Measurements from ENCODE around the gene IFITM1.

Gene IFITM1

DNA sequence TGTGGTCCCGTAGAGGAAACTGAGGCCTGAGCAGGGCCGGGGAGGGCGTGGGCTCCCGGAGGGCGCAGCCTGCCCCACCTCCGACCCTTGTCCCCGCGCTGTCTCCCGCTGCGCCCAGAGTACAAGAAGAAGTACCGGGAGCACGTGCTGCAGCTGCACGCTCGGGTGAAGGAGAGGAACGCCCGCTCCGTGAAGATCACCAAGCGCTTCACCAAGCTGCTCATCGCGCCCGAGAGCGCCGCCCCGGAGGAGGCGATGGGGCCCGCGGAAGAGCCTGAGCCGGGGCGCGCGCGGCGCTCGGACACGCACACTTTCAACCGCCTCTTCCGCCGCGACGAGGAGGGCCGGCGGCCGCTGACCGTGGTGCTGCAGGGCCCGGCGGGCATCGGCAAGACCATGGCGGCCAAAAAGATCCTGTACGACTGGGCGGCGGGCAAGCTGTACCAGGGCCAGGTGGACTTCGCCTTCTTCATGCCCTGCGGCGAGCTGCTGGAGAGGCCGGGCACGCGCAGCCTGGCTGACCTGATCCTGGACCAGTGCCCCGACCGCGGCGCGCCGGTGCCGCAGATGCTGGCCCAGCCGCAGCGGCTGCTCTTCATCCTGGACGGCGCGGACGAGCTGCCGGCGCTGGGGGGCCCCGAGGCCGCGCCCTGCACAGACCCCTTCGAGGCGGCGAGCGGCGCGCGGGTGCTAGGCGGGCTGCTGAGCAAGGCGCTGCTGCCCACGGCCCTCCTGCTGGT, 33.7 kb upstream of the IFITM1 start:
- H3K9me3 ChIP-seq (ENCODE audit: low read length): peaks cover 6% of the 10 kb centered on the region; the same call in 1 of the 2 replicates
- H3K27me3 ChIP-seq (ENCODE audit: insufficient read depth, low read length): no peaks in the 10 kb centered on the region
- peaks cover 5% of the 10 kb centered on the region for H3K4me1 ChIP-seq (ENCODE audit: insufficient read depth, low read length, severe bottlenecking)
- no peaks in the 10 kb centered on the region for H4K20me1 ChIP-seq (ENCODE audit: insufficient read depth, low read length)
- H3K9me2 ChIP-seq (ENCODE audit: low read depth, low read length): no peaks in the 10 kb centered on the region
- H3K27ac ChIP-seq (ENCODE audit: low read depth, low read length, poor library complexity, severe bottlenecking): no peak overlapping the region
- no peak overlapping the region for H2AFZ ChIP-seq (ENCODE audit: low read length)
- H3K36me3 ChIP-seq (ENCODE audit: insufficient read depth, low read length): no peaks in the 10 kb centered on the region
- no peaks in the 10 kb centered on the region for H3K79me2 ChIP-seq (ENCODE audit: insufficient read depth, low read length)
- no peaks in the 10 kb centered on the region for H3F3A ChIP-seq (ENCODE audit: insufficient read depth, low read length)
- H3K9ac ChIP-seq (ENCODE audit: low read length): no peak overlapping the region
- H3K4me2 ChIP-seq (ENCODE audit: low read length): no peak overlapping the region
- TF ChIP-seq EZH2 (IDR thresholded peaks at IDR 0.05; ENCODE audit: borderline replicate concordance, low read length): no peak
- TF ChIP-seq, protein P1, sequence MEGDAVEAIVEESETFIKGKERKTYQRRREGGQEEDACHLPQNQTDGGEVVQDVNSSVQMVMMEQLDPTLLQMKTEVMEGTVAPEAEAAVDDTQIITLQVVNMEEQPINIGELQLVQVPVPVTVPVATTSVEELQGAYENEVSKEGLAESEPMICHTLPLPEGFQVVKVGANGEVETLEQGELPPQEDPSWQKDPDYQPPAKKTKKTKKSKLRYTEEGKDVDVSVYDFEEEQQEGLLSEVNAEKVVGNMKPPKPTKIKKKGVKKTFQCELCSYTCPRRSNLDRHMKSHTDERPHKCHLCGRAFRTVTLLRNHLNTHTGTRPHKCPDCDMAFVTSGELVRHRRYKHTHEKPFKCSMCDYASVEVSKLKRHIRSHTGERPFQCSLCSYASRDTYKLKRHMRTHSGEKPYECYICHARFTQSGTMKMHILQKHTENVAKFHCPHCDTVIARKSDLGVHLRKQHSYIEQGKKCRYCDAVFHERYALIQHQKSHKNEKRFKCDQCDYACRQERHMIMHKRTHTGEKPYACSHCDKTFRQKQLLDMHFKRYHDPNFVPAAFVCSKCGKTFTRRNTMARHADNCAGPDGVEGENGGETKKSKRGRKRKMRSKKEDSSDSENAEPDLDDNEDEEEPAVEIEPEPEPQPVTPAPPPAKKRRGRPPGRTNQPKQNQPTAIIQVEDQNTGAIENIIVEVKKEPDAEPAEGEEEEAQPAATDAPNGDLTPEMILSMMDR (IDR thresholded peaks at IDR 0.05; ENCODE audit: low read length): no peak
- no peak overlapping the region for H3K4me3 ChIP-seq (ENCODE audit: low read depth, low read length, poor library complexity, severe bottlenecking)

GRCh38 chr11:280706-281485, 32.9 kb upstream of the IFITM1 start:
- Histone ChIP-seq H3K4me2 (ENCODE audit: low read length) (no peak overlapping the region), H4K20me1 (ENCODE audit: insufficient read depth, low read length) (no peaks in the 10 kb centered on the region), H2AFZ (ENCODE audit: low read length) (no peak overlapping the region), H3K9me3 (ENCODE audit: low read length) (peaks cover 6% of the 10 kb centered on the region; the same call in 1 of the 2 replicates), H3K27ac (ENCODE audit: low read depth, low read length, poor library complexity, severe bottlenecking) (no peak overlapping the region), H3K4me1 (ENCODE audit: insufficient read depth, low read length, severe bottlenecking) (peaks cover 4% of the 10 kb centered on the region), H3K4me3 (ENCODE audit: low read depth, low read length, poor library complexity, severe bottlenecking) (no peak overlapping the region), H3F3A (ENCODE audit: insufficient read depth, low read length) (no peaks in the 10 kb centered on the region), H3K79me2 (ENCODE audit: insufficient read depth, low read length) (no peaks in the 10 kb centered on the region), H3K9me2 (ENCODE audit: low read depth, low read length) (no peaks in the 10 kb centered on the region), H3K36me3 (ENCODE audit: insufficient read depth, low read length) (no peaks in the 10 kb centered on the region), H3K27me3 (ENCODE audit: insufficient read depth, low read length) (peaks cover 5% of the 10 kb centered on the region; the same call in 1 of the 2 replicates), H3K9ac (ENCODE audit: low read length) (no peak overlapping the region)
- TF ChIP-seq EZH2 (IDR thresholded peaks at IDR 0.05; ENCODE audit: borderline replicate concordance, low read length): no peak
- TF ChIP-seq, protein P1 (IDR thresholded peaks at IDR 0.05; ENCODE audit: low read length): no peak

DNA sequence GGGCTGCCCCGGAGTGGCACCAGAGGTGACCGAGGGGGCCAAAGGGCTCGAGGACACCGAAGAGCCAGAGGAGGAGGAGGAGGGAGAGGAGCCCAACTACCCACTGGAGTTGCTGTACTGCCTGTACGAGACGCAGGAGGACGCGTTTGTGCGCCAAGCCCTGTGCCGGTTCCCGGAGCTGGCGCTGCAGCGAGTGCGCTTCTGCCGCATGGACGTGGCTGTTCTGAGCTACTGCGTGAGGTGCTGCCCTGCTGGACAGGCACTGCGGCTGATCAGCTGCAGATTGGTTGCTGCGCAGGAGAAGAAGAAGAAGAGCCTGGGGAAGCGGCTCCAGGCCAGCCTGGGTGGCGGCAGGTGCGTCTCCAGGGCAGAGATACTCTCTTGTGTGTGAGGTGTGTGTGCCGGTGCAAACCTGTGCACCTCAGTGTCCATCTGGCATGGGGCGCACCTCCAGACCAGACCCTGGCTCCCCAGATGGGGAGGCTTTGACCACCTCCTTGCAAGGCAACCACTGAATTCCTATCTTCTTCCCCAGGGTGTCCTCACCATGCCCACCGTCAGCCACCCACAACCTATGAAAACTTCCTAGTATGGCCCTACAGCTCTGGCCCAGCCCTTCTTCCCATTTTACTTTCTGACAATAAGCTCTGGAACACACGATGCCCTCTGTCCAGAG, 32.2 kb upstream of the IFITM1 start:
- no peaks in the 10 kb centered on the region for H3K36me3 ChIP-seq (ENCODE audit: insufficient read depth, low read length)
- no peak overlapping the region for H2AFZ ChIP-seq (ENCODE audit: low read length)
- no peak overlapping the region for H3K4me2 ChIP-seq (ENCODE audit: low read length)
- no peaks in the 10 kb centered on the region for H4K20me1 ChIP-seq (ENCODE audit: insufficient read depth, low read length)
- no peaks in the 10 kb centered on the region for H3K9me2 ChIP-seq (ENCODE audit: low read depth, low read length)
- H3K27me3 ChIP-seq (ENCODE audit: insufficient read depth, low read length): peaks cover 7% of the 10 kb centered on the region; the same call in 1 of the 2 replicates
- no peak overlapping the region for H3K9ac ChIP-seq (ENCODE audit: low read length)
- H3K27ac ChIP-seq (ENCODE audit: low read depth, low read length, poor library complexity, severe bottlenecking): no peak overlapping the region
- H3F3A ChIP-seq (ENCODE audit: insufficient read depth, low read length): no peaks in the 10 kb centered on the region
- H3K9me3 ChIP-seq (ENCODE audit: low read length): peaks cover under 1% of the 10 kb centered on the region; the same call in 1 of the 2 replicates
- H3K79me2 ChIP-seq (ENCODE audit: insufficient read depth, low read length): no peaks in the 10 kb centered on the region
- no peak for TF ChIP-seq EZH2 (IDR thresholded peaks at IDR 0.05; ENCODE audit: borderline replicate concordance, low read length)
- TF ChIP-seq, protein P1 (IDR thresholded peaks at IDR 0.05; ENCODE audit: low read length): no peak
- H3K4me1 ChIP-seq (ENCODE audit: insufficient read depth, low read length, severe bottlenecking): peaks cover 4% of the 10 kb centered on the region
- H3K4me3 ChIP-seq (ENCODE audit: low read depth, low read length, poor library complexity, severe bottlenecking): no peak overlapping the region
